ENCODE measurements around the gene ARMC12.
"Not testable (repeated sequence)": the region's sequence is repeated elsewhere in the genome, so short reads cannot be mapped to it uniquely, and the experiment has no call there.

Gene ARMC12

GRCh38 chr6:35729722-35730121, 7.1 kb upstream of the ARMC12 start:
- no peak for DNase-seq (ENCODE audit: low read depth)
- TF ChIP-seq, protein P1, sequence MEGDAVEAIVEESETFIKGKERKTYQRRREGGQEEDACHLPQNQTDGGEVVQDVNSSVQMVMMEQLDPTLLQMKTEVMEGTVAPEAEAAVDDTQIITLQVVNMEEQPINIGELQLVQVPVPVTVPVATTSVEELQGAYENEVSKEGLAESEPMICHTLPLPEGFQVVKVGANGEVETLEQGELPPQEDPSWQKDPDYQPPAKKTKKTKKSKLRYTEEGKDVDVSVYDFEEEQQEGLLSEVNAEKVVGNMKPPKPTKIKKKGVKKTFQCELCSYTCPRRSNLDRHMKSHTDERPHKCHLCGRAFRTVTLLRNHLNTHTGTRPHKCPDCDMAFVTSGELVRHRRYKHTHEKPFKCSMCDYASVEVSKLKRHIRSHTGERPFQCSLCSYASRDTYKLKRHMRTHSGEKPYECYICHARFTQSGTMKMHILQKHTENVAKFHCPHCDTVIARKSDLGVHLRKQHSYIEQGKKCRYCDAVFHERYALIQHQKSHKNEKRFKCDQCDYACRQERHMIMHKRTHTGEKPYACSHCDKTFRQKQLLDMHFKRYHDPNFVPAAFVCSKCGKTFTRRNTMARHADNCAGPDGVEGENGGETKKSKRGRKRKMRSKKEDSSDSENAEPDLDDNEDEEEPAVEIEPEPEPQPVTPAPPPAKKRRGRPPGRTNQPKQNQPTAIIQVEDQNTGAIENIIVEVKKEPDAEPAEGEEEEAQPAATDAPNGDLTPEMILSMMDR (conservative IDR thresholded peaks at IDR 0.05; ENCODE audit: low read length), result no peak

DNA sequence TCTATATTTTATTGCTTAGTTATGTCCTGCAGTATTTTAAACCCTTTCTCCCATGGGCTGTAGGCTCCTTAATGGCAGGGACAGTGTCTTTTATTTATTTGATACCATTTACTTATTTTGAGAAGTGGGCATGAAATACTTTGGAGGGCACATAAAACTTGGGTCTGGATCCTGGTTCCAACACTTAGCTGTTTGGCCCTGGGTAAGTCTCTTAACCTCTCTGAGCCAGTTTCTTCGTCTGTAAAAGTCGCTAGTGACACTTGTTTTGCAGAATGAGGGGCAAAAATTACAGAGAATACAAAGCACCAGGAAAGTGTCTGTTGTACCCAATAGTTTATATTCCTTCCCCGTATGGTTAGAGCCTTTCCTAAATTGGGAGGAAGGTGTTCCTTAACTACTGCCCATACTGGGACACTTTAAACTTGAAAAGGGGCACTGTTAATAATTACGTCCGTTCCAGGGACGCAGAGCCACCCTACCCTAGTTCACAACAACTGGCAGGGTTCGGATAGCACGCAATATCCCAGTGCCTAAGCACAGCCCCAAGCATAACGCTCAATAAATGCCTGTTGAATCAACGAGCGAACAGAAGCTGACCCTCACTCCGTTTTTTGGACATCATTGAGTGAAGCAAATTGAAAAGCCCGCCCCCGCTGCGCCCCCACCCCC, 6.0 kb upstream of the ARMC12 start:
- TF ChIP-seq, protein P1 (conservative IDR thresholded peaks at IDR 0.05; ENCODE audit: low read length), result no peak
- peak overlapping the region; percentile 64 for H3K4me3 ChIP-seq (ENCODE audit: low read length)
- no peak for DNase-seq (ENCODE audit: low read depth)

More at GRCh38 chr6:35729722-35730121, 7.1 kb upstream of the ARMC12 start:
- H3K4me3 ChIP-seq (ENCODE audit: low read length), result no peak overlapping the region

- H3K4me3 ChIP-seq (ENCODE audit: low read length), result peak overlapping the region; percentile 64
- DNase-seq (ENCODE audit: low read depth), result peak; percentile 64
- TF ChIP-seq, protein P1 (conservative IDR thresholded peaks at IDR 0.05; ENCODE audit: low read length), result no peak
Measured at GRCh38 chr6:35731414-35731735, 5.5 kb upstream of the ARMC12 start.

GRCh38 chr6:35731736-35732532, 4.9 kb upstream of the ARMC12 start:
- peak; percentile 81 for DNase-seq (ENCODE audit: low read depth)
- H3K4me3 ChIP-seq (ENCODE audit: low read length), result peak overlapping the region; percentile 64
- TF ChIP-seq, protein P1 (conservative IDR thresholded peaks at IDR 0.05; ENCODE audit: low read length), result no peak

DNA sequence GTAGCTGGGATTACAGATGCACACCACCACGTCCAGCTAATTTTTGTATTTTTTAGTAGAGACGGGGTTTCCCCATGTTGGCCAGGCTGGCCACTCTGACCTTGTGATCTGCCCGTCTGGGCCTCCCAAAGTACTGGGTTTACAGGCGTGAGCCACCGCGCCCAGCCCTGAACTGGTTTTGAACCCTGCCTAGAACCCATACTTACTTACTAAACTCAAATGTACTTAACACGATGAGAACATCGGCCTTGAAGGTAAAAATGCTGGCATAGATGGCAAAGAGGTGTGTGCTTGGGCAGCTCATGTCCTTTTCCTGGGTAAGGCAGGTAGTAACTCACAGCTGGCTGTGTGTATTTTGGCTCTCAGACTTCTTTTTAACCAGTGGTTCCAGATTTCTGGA, 3.2 kb upstream of the ARMC12 start:
- no peak overlapping the region for H3K4me3 ChIP-seq (ENCODE audit: low read length)
- no peak for DNase-seq (ENCODE audit: low read depth)
- TF ChIP-seq, protein P1 (conservative IDR thresholded peaks at IDR 0.05; ENCODE audit: low read length), result no peak

DNA sequence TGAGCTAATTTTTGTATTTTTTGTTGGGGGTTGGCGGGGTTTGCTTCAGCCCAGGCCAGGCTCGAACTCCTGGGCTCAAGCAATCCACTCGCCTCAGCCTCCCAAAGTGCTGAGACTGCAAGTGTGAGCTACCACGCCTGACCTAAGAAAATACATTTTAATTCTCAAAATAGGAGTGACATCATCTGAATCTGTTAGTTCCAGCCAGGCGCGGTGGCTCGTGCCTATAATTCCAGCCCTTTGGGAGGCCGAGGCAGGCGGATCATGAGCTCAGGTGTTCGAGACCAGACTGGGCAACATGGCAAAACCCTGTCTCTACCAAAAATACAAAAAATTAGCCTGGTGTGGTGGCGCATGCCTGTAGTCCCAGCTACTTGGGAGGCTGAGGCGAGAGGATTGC, 2.5 kb upstream of the ARMC12 start:
- not testable (repeated sequence) for DNase-seq (ENCODE audit: low read depth); H3K4me3 ChIP-seq (ENCODE audit: low read length)

DNA sequence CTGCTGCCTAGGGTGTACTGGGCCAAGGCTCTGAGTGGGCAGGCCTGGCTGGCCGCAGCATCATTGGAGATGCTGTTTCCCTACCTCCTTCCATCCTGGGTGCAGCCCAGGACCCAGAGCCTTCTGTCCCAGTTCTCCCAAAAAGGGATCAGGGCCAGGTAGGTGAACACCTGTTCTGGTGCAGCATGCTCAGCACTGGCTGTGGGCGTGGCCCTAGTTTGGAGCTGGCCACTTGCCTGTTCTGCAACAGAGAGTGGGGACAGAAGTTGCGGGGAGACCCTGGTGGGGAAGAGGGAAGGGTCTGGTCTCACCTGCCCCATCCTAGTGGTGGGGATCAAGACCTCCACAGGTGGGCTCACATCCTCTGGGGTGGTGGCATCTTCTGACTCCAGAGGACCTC, 1.4 kb upstream of the ARMC12 start:
- no peak overlapping the region for H3K4me3 ChIP-seq (ENCODE audit: low read length)
- DNase-seq (ENCODE audit: low read depth), result no peak
- TF ChIP-seq, protein P1 (conservative IDR thresholded peaks at IDR 0.05; ENCODE audit: low read length), result no peak
